WTC11 (cell line): Measurements from ENCODE around the gene DENND11. TPM values are rescaled to one million over a fixed set of nuclear protein-coding genes. Genes with fewer than 3 reads are reported as not detected.

Experiments
- ATAC-seq: fragments of 200-7000 bp; cut with Tn5 transposase; 2 replicates; pipeline ENCODE4 v1.10.0; 2021; ENCODE audit warnings: mild to moderate bottlenecking, moderate library complexity
- CTCF ChIA-PET: fragments of 300-600 bp; sonication (Branson Sonifier 250); formaldehyde crosslinking; loops from one replicate; lab custom pipeline; 2021; ENCODE audit warnings: antibody characterized with exemption; lab: Charles Lee
- POLR2A ChIA-PET: fragments of 350-600 bp; sonication (Branson Sonifier 250); formaldehyde crosslinking; loops from one replicate; lab custom pipeline; 2021; ENCODE audit warnings: antibody characterized with exemption; lab: Charles Lee
- DNase-seq: peaks from one replicate; pipeline ENCODE4 v3.0.0; 2021; ENCODE audit warnings: low spot score
- H3K27ac Mint-ChIP-seq: 2 replicates; pipeline ENCODE4 v1.8.0; 2021; ENCODE audit warnings: mixed read lengths
- H3K27me3 Mint-ChIP-seq: 2 replicates; pipeline ENCODE4 v1.8.0; 2021; ENCODE audit warnings: low read depth, mild to moderate bottlenecking, moderate library complexity, mixed read lengths
- H3K36me3 Mint-ChIP-seq: 2 replicates; pipeline ENCODE4 v1.8.0; 2021; ENCODE audit warnings: mixed read lengths
- H3K4me1 Mint-ChIP-seq: 2 replicates; pipeline ENCODE4 v1.8.0; 2022; ENCODE audit warnings: mixed read lengths
- H3K4me3 Mint-ChIP-seq: 2 replicates; pipeline ENCODE4 v1.8.0; 2021; ENCODE audit warnings: mild to moderate bottlenecking, moderate library complexity, mixed read lengths
- H3K9me3 Mint-ChIP-seq: 2 replicates; pipeline ENCODE4 v1.8.0; 2021; ENCODE audit warnings: mixed read lengths
- ATF1 ChIP-seq: sonication (generic); formaldehyde crosslinking; IDR thresholded peaks from 2 replicates; pipeline ENCODE4 v1.8.1; 2023; ENCODE audit warnings: mild to moderate bottlenecking, moderate library complexity, missing genetic modification reagents
- CBFB ChIP-seq: sonication (generic); formaldehyde crosslinking; IDR thresholded peaks from 2 replicates; pipeline ENCODE4 v1.8.1; 2022; ENCODE audit warnings: mild to moderate bottlenecking, low read depth, missing genetic modification reagents
- CREB1 ChIP-seq: sonication (generic); formaldehyde crosslinking; IDR thresholded peaks from 2 replicates; pipeline ENCODE4 v1.8.0; 2023; ENCODE audit warnings: mild to moderate bottlenecking, missing genetic modification reagents
- CREM ChIP-seq: sonication (generic); formaldehyde crosslinking; IDR thresholded peaks from 2 replicates; pipeline ENCODE4 v1.8.1; 2022; ENCODE audit warnings: mild to moderate bottlenecking, missing genetic modification reagents, moderate library complexity
- E2F4 ChIP-seq: sonication (generic); formaldehyde crosslinking; IDR thresholded peaks from 2 replicates; pipeline ENCODE4 v1.8.1; 2022; ENCODE audit warnings: low read depth, mild to moderate bottlenecking, moderate library complexity, missing genetic modification reagents, borderline replicate concordance
- ESRRA ChIP-seq: sonication (generic); formaldehyde crosslinking; IDR thresholded peaks from 2 replicates; pipeline ENCODE4 v1.8.1; 2022; ENCODE audit warnings: mild to moderate bottlenecking, missing genetic modification reagents, borderline replicate concordance
- HMGXB4 ChIP-seq: sonication (generic); formaldehyde crosslinking; IDR thresholded peaks from 2 replicates; pipeline ENCODE4 v1.8.1; 2023; ENCODE audit warnings: mild to moderate bottlenecking, moderate library complexity, missing genetic modification reagents
- MLX ChIP-seq: sonication (generic); formaldehyde crosslinking; IDR thresholded peaks from 2 replicates; pipeline ENCODE4 v1.8.1; 2023; ENCODE audit warnings: mild to moderate bottlenecking, missing genetic modification reagents, moderate library complexity
- NFYB ChIP-seq: sonication (generic); formaldehyde crosslinking; conservative IDR thresholded peaks from 2 replicates; pipeline ENCODE4 v1.8.0; 2022; ENCODE audit warnings: low read depth, missing genetic modification reagents
- SOX15 ChIP-seq: fragments of 250-450 bp; sonication (Bioruptor Pico); IDR thresholded peaks from 2 replicates; pipeline ENCODE4 v1.9.0; 2021; ENCODE audit warnings: mild to moderate bottlenecking
- SP1 ChIP-seq: sonication (generic); formaldehyde crosslinking; conservative IDR thresholded peaks from 2 replicates; pipeline ENCODE4 v1.8.1; 2022; ENCODE audit warnings: missing genetic modification reagents
- TEAD4 ChIP-seq: sonication (generic); formaldehyde crosslinking; IDR thresholded peaks from 2 replicates; pipeline ENCODE4 v1.8.0; 2022; ENCODE audit warnings: mild to moderate bottlenecking, missing genetic modification reagents
- USF2 ChIP-seq: sonication (generic); formaldehyde crosslinking; IDR thresholded peaks from 2 replicates; pipeline ENCODE4 v1.8.1; 2023; ENCODE audit warnings: mild to moderate bottlenecking, missing genetic modification reagents, moderate library complexity
- ZNF423 ChIP-seq: fragments of 250-450 bp; sonication (Bioruptor Pico); IDR thresholded peaks from 2 replicates; pipeline ENCODE4 v2.1.2; 2022; ENCODE audit warnings: mild to moderate bottlenecking, moderate library complexity
- total RNA-seq: library from RNA; stranded (reverse); gene quantifications from 3 replicates; pipeline ENCODE4 v1.2.3, GENCODE V29; 2021
- TF ChIP-seq, protein P1 (sequence below): fragments of 250-450 bp; sonication (Bioruptor Pico); IDR thresholded peaks from 2 replicates; pipeline ENCODE4 v1.9.0; 2021; ENCODE audit warnings: mild to moderate bottlenecking
- TF ChIP-seq, protein P2 (sequence below): sonication (generic); formaldehyde crosslinking; IDR thresholded peaks from 2 replicates; pipeline ENCODE4 v1.8.0; 2023; ENCODE audit warnings: missing genetic modification reagents, mild to moderate bottlenecking, borderline replicate concordance
- TF ChIP-seq, protein P3 (sequence below): sonication (generic); formaldehyde crosslinking; IDR thresholded peaks from 2 replicates; pipeline ENCODE4 v1.8.1; 2022; ENCODE audit warnings: mild to moderate bottlenecking, missing genetic modification reagents, moderate library complexity, borderline replicate concordance

DENND11 gene
- total RNA-seq, 1 experiment from 2014 or later, result 22.1 TPM

GRCh38 chr7:141710301-141710700 lies 8.3 kb upstream of the DENND11 start:
- H3K36me3 Mint-ChIP-seq, result no peaks in the 10 kb centered on the region
- peaks cover 37% of the 10 kb centered on the region for H3K4me1 Mint-ChIP-seq
- CTCF ChIA-PET, result interaction anchor here (0.7 to 1.0 kb wide), 2 partner anchors 9 to 35 kb away, joined by 3 to 4 read pairs; no protein-coding TSS in a partner anchor
- no peaks in the 10 kb centered on the region for H3K9me3 Mint-ChIP-seq
- H3K4me3 Mint-ChIP-seq, result no peak overlapping the region
- H3K27me3 Mint-ChIP-seq, result no peaks in the 10 kb centered on the region; the same call in 1 of the 2 replicates
- no peak for ATAC-seq
- TF ChIP-seq SP1 (CRISPR knock-in tag), result no peak
- TF ChIP-seq CREB1 (CRISPR knock-in tag), result no peak
- TF ChIP-seq USF2 (CRISPR knock-in tag), result no peak
- no peak for TF ChIP-seq HMGXB4 (CRISPR knock-in tag)
- no peak for TF ChIP-seq E2F4 (CRISPR knock-in tag)
- TF ChIP-seq, protein P1, sequence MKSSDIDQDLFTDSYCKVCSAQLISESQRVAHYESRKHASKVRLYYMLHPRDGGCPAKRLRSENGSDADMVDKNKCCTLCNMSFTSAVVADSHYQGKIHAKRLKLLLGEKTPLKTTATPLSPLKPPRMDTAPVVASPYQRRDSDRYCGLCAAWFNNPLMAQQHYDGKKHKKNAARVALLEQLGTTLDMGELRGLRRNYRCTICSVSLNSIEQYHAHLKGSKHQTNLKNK, result no peak
- no peak for TF ChIP-seq CBFB
- no peak for TF ChIP-seq MLX (CRISPR knock-in tag)
- no peak for TF ChIP-seq NFYB (CRISPR knock-in tag)
- TF ChIP-seq, protein P2, sequence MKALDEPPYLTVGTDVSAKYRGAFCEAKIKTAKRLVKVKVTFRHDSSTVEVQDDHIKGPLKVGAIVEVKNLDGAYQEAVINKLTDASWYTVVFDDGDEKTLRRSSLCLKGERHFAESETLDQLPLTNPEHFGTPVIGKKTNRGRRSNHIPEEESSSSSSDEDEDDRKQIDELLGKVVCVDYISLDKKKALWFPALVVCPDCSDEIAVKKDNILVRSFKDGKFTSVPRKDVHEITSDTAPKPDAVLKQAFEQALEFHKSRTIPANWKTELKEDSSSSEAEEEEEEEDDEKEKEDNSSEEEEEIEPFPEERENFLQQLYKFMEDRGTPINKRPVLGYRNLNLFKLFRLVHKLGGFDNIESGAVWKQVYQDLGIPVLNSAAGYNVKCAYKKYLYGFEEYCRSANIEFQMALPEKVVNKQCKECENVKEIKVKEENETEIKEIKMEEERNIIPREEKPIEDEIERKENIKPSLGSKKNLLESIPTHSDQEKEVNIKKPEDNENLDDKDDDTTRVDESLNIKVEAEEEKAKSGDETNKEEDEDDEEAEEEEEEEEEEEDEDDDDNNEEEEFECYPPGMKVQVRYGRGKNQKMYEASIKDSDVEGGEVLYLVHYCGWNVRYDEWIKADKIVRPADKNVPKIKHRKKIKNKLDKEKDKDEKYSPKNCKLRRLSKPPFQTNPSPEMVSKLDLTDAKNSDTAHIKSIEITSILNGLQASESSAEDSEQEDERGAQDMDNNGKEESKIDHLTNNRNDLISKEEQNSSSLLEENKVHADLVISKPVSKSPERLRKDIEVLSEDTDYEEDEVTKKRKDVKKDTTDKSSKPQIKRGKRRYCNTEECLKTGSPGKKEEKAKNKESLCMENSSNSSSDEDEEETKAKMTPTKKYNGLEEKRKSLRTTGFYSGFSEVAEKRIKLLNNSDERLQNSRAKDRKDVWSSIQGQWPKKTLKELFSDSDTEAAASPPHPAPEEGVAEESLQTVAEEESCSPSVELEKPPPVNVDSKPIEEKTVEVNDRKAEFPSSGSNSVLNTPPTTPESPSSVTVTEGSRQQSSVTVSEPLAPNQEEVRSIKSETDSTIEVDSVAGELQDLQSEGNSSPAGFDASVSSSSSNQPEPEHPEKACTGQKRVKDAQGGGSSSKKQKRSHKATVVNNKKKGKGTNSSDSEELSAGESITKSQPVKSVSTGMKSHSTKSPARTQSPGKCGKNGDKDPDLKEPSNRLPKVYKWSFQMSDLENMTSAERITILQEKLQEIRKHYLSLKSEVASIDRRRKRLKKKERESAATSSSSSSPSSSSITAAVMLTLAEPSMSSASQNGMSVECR (CRISPR knock-in tag), result no peak
- no peak for TF ChIP-seq ZNF423 (CRISPR knock-in tag)
- TF ChIP-seq TEAD4 (CRISPR knock-in tag), result no peak
- TF ChIP-seq ESRRA (CRISPR knock-in tag), result no peak
- TF ChIP-seq, protein P3, sequence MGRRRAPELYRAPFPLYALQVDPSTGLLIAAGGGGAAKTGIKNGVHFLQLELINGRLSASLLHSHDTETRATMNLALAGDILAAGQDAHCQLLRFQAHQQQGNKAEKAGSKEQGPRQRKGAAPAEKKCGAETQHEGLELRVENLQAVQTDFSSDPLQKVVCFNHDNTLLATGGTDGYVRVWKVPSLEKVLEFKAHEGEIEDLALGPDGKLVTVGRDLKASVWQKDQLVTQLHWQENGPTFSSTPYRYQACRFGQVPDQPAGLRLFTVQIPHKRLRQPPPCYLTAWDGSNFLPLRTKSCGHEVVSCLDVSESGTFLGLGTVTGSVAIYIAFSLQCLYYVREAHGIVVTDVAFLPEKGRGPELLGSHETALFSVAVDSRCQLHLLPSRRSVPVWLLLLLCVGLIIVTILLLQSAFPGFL (CRISPR knock-in tag), result no peak
- TF ChIP-seq ATF1, result no peak
- TF ChIP-seq CREM (CRISPR knock-in tag), result no peak
- no peak for TF ChIP-seq SOX15 (CRISPR knock-in tag)
- TF ChIP-seq, all 79 proteins: peak for 0
- H3K27ac Mint-ChIP-seq, result no peak overlapping the region
- POLR2A ChIA-PET, result no interaction called here
- no peak for DNase-seq
